ENCODE measurements around the gene SLC25A46. TPM values are rescaled to one million over a fixed set of nuclear protein-coding genes. Genes with fewer than 3 reads are reported as not detected.
"Not testable (repeated sequence)": the region's sequence is repeated elsewhere in the genome, so short reads cannot be mapped to it uniquely, and the experiment has no call there.

Gene SLC25A46
- total RNA-seq, 2 experiments from 2014 or later, result 41.2 to 45.6 TPM

DNA sequence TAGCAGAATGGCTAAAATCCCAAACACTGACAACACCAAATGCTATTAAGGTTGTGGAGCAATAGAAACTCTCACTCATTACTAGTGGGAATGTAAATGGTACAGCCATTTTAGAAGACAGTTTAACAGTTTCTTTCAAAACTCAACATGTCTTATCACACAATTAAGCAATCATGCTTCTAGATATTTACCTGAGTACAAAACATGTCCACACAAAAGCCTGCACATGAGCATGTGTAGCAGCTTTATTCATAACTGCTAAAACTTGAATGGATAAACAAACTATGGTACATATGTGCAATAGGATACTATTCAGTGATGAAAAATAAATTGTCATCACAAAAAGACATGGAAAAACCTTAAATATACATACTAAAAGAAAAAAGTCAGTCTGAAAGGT is 31.5 kb downstream of the SLC25A46 start:
- H3K27ac Mint-ChIP-seq, result no peak overlapping the region
- no peaks in the 10 kb centered on the region for H3K36me3 Mint-ChIP-seq
- ATAC-seq (ENCODE audit: low read depth) (no peak), DNase-seq (no peak)
- no peak overlapping the region for H3K4me3 Mint-ChIP-seq
- POLR2A ChIA-PET, result no interaction called here
- H3K9me3 Mint-ChIP-seq, result no peaks in the 10 kb centered on the region
- no peaks in the 10 kb centered on the region for H3K4me1 Mint-ChIP-seq
- peaks cover 10% of the 10 kb centered on the region for H3K27me3 Mint-ChIP-seq

DNA sequence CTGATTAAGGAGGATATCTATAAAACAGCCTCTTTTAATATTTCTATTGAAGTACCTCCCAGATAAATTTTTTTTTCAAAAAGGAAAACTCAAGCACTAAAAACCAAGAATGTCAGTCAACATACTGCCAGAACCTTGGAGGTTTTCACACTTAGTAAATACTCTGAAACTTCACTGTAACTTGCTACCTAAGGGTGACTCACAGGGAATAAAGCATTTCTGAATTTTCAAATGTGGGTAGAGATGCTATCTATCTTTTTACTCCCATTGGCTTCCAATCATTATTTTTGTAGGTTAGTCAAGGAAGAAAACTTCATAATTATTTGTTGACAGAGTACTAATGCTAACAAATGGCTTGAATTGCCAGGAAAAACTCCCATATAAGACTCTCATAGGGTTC is 46.1 kb downstream of the SLC25A46 start:
- POLR2A ChIA-PET, result no interaction called here

DNA sequence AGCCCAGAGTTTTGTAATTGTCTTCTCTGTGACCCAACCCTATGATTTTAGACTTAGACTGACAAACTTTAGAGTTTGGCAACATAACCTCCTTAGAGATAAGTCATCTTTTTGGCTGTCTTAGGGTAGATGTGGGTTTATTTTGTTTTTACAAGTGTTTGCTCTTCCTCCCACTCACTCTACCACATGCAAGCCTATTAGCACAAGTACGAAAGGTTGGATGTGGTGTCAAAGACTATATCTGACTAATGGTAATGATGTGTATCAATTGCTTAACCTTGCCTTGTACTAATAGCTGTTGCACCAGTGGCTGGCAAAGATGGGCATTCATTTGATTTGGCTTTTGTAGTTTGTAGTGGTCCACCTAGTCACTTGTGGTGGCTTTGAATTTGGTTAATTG is 46.5 kb downstream of the SLC25A46 start:
- Mint-ChIP-seq H3K4me3 (no peak overlapping the region), H3K36me3 (no peaks in the 10 kb centered on the region), H3K27me3 (no peaks in the 10 kb centered on the region), H3K4me1 (no peaks in the 10 kb centered on the region), H3K27ac (no peak overlapping the region), H3K9me3 (peaks cover 1% of the 10 kb centered on the region)
- ATAC-seq (ENCODE audit: low read depth) (no peak), DNase-seq (no peak)
- POLR2A ChIA-PET, result no interaction called here

More for the DNA sequence above, 46.1 kb downstream of the SLC25A46 start:
- no peak overlapping the region for H3K27ac Mint-ChIP-seq
- H3K27me3 Mint-ChIP-seq, result no peaks in the 10 kb centered on the region
- ATAC-seq (ENCODE audit: low read depth), result no peak
- H3K9me3 Mint-ChIP-seq, result peaks cover 1% of the 10 kb centered on the region
- H3K36me3 Mint-ChIP-seq, result no peaks in the 10 kb centered on the region
- DNase-seq, result no peak
- no peaks in the 10 kb centered on the region for H3K4me1 Mint-ChIP-seq
- no peak overlapping the region for H3K4me3 Mint-ChIP-seq

DNA sequence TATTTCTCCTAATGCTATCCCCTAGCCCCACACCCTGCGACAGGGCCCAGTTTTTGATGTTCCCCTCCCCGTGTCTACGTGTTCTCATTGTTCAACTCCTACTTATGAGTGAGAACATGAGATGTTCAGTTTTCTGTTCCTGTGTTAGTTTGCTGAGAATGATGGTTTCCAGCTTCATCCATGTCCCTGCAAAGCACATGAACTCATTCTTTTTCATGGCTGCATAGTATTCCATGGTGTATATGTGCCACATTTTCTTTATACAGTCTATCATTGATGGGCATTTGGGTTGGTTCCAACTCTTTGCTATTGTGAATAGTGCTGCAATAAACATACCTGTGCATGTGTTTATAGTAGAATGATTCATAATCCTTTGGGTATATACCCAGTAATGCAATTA is 49.2 kb downstream of the SLC25A46 start:
- DNase-seq; POLR2A ChIA-PET; H3K27me3 Mint-ChIP-seq; ATAC-seq (ENCODE audit: low read depth); H3K36me3 Mint-ChIP-seq; H3K27ac Mint-ChIP-seq; H3K9me3 Mint-ChIP-seq; H3K4me3 Mint-ChIP-seq; H3K4me1 Mint-ChIP-seq: not testable (repeated sequence)

DNA sequence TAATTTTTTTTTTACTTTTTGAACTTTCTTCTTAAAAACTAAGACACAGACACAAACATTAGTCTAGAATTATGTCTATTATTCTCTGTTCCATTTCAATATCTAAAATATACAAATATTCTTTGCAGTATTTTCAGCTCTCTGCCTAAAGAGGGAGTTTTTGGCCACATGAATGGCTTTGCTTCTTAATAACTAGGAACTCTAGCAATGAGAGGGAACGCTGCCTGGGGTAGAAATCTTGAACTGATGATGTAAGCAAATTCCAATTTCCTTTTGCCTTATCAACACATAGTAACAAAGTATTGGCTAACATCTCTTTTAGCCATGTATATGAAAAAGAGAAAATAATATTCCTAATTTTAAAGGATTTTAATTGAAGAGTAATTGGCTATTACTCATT is 51.9 kb downstream of the SLC25A46 start:
- Mint-ChIP-seq H3K4me3 (no peak overlapping the region), H3K27ac (no peak overlapping the region), H3K36me3 (peaks cover 2% of the 10 kb centered on the region), H3K4me1 (no peaks in the 10 kb centered on the region), H3K27me3 (peaks cover 8% of the 10 kb centered on the region), H3K9me3 (peaks cover 1% of the 10 kb centered on the region)
- POLR2A ChIA-PET, result no interaction called here
- DNase-seq, result no peak
- no peak for ATAC-seq (ENCODE audit: low read depth)

DNA sequence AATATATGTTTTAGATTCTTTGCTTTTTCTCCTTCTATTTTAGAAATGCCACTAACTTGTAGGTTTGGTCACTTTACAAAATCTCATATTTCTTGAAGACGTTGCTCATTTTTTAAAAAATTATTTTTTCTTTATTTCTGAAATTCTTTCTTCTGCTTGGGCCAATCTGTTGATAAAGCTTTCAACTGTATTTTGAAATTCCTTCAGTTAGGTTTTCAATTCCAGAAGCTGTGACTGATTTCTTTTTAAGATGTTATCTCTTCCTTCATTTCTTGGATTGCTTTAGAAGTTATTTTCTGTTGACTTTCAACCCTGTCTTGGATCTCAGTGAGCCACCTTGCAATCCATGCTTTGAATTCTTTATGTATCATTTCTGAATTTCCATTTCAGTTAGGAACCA is 64.2 kb downstream of the SLC25A46 start:
- H3K27ac Mint-ChIP-seq, result no peak overlapping the region
- H3K4me1 Mint-ChIP-seq, result no peaks in the 10 kb centered on the region
- H3K9me3 Mint-ChIP-seq, result peaks cover 16% of the 10 kb centered on the region
- no peak for ATAC-seq (ENCODE audit: low read depth)
- POLR2A ChIA-PET, result no interaction called here
- peaks cover 3% of the 10 kb centered on the region for H3K27me3 Mint-ChIP-seq
- DNase-seq, result no peak
- H3K4me3 Mint-ChIP-seq, result no peak overlapping the region
- no peaks in the 10 kb centered on the region for H3K36me3 Mint-ChIP-seq

DNA sequence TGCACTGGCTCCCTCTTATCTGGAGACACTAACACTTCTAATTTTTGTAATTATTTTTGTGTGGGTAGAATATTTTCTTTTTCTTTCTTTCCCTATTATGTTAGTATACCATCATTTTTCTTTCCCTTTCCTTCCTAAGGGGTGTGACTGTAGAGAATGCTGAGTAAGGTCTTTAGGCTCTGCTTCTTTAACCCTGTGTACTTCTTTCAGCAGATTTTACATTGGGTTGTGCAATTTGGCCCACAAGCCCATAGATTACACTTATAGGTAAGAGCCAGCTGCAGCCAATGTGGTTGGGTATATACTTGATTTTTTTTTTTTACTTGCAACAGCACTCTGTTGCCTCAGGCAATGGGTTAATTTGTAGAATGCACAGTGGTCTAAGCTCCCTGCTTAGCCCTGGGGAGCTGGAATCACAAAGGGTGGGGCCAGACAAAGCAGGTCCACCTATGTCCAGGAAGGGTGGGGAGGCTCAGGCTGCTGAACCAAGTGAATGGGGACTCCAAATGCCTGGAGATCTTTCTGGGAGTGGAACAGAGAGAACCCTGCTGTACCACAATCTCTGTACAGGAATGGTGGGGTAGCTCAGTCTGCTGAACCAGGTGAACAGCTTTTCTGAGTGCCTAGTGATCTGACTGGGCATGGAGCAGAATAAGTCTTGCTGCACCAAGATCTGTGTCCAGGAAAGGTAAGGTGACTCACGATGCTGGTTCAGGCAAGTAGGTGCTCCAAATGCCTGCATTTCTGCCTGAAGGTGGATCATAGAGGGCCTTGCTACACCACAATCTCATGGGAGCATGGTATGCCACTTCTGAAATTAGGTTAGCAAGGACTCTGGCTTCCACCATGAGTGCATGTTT is 64.9 kb downstream of the SLC25A46 start:
- DNase-seq, result no peak
- peaks cover 3% of the 10 kb centered on the region for H3K27me3 Mint-ChIP-seq
- POLR2A ChIA-PET, result no interaction called here
- H3K4me1 Mint-ChIP-seq, result no peaks in the 10 kb centered on the region
- peaks cover 16% of the 10 kb centered on the region for H3K9me3 Mint-ChIP-seq
- H3K4me3 Mint-ChIP-seq, result no peak overlapping the region
- H3K27ac Mint-ChIP-seq, result no peak overlapping the region
- ATAC-seq (ENCODE audit: low read depth), result no peak
- no peaks in the 10 kb centered on the region for H3K36me3 Mint-ChIP-seq

DNA sequence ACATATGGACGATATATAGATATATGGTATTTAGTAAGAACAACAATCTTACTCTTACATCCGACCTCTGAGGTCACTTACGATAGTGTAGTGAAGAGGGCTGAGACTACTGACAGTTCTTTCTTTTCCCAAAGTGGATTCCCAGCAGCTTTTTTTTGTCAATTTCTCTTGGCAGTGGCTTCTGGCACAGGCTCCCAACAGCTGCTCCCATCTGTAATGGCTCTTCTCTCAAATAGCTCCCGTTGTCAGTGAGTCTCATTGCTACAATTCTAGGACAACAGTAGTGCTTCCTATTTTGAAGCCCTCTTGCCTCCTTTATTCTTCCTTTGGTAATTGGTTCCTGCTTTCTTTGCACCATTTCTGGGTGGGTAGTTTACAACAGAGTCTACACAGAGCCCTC is 68.4 kb downstream of the SLC25A46 start:
- no peak overlapping the region for H3K27ac Mint-ChIP-seq
- H3K36me3 Mint-ChIP-seq, result no peaks in the 10 kb centered on the region
- H3K9me3 Mint-ChIP-seq, result peaks cover 12% of the 10 kb centered on the region
- H3K4me1 Mint-ChIP-seq, result no peaks in the 10 kb centered on the region
- H3K4me3 Mint-ChIP-seq, result no peak overlapping the region
- POLR2A ChIA-PET, result no interaction called here
- DNase-seq (no peak), ATAC-seq (ENCODE audit: low read depth) (no peak)
- peaks cover 3% of the 10 kb centered on the region for H3K27me3 Mint-ChIP-seq

DNA sequence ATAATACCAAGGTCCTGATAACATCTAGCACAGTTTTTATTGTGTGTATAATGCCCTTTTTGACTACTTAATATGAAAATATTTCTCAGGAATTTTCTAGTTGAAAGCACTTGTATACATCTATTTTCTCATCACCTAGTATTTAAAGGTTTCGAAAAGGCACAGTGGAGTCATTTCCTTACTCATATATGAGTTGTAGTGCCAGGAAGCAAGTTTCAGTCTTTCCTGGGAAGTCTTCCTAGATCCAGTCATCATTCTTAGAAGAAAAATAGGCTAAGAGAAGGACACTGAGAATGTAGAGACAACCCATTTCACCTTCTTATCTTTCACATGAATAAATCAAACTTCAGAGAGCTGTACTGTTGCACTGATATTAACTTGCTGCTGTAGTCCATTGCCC is 70.2 kb downstream of the SLC25A46 start:
- H3K27me3 Mint-ChIP-seq, result peaks cover 3% of the 10 kb centered on the region
- no peak for DNase-seq
- H3K9me3 Mint-ChIP-seq, result peaks cover 7% of the 10 kb centered on the region
- H3K27ac Mint-ChIP-seq, result no peak overlapping the region
- ATAC-seq (ENCODE audit: low read depth), result no peak
- H3K4me3 Mint-ChIP-seq, result no peak overlapping the region
- POLR2A ChIA-PET, result no interaction called here
- H3K4me1 Mint-ChIP-seq, result no peaks in the 10 kb centered on the region
- no peaks in the 10 kb centered on the region for H3K36me3 Mint-ChIP-seq

Other genes with a start within 250 kb of the SLC25A46 start
- gene TMEM232, start 12.3 kb upstream of the SLC25A46 start, total RNA-seq, result 1 to 10 TPM in 1 of 2 experiments, under 1 TPM in 1; 0.91 to 1.4 TPM

Data from activated naive CD8-positive, alpha-beta T cell treated with anti-CD3 and anti-CD28 coated beads, Interleukin-2, amount 10 ng/mL, durations not matched to agents 7 days and 5 days (primary cell).